HG03103 (cell line): ENCODE data around the gene CACNG3.

Source experiments
- ATAC-seq: cut with Tn5 transposase; IDR thresholded peaks from one replicate; pipeline ENCODE4 v1.9.1; 2021; ENCODE audit warnings: low read depth; ENCODE audit not compliant: unreplicated experiment

The CACNG3 gene

GRCh38 chr16:24381470-24382118 is 125.5 kb downstream of the CACNG3 start:
- ATAC-seq = no peak

GRCh38 chr16:24382762-24383407 is 126.8 kb downstream of the CACNG3 start:
- ATAC-seq = no peak

- ATAC-seq = no peak
These were observed 138.2 kb downstream of the CACNG3 start for GRCh38 chr16:24394341-24394740.

DNA sequence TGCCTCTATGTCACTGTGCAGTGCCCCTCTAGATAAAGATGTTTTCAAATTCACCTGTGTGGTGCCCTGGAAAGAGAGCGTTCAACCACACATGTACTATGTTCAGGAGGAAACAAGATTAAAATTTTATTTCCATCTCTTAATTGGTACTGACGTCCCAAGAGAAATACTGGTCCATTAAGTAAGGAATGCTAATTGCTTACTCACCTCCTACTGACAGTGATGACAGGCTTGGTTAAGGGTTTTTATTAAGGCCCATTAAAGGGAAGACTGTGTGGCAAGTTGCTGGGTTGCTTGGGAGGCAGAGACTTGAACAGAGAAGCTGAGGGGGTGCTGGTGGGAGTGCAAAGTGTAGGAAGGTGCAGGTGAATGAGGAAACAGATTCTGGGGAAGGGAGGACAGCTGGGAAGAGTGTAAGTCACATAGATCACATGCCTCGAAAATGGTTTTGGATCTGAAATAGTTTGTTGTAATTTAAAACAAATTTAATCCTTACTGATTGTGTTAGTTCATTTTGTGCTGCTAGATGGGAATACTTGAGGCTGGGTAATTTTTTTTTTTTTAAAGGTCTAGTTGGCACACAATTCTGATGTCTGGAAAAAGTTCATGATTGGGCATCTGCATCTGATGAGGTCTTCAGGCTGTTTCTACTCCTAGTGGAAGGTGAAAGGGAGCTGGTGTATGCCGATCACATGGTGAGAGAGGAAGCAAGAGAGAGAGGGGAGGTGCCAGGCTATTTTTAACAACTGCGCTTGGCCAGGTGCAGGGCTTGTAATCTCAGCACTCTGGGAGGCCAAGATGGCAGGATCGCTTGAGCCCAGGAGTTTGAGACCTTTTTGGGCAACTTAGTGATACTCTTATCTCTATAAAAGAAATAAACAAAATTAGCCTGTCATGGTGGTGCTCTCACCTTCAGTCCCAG is 140.5 kb downstream of the CACNG3 start:
- ATAC-seq = no peak

GRCh38 chr16:24409045-24409444 is 152.9 kb downstream of the CACNG3 start:
- no peak for ATAC-seq
